ENCODE results near the gene CDHR5. TPM values are rescaled to one million over a fixed set of nuclear protein-coding genes. Genes with fewer than 3 reads are reported as not detected.

Gene CDHR5
- total and polyA plus RNA-seq, 2 of the 4 experiments (the other 2 are of a cell fraction) = not detected

DNA sequence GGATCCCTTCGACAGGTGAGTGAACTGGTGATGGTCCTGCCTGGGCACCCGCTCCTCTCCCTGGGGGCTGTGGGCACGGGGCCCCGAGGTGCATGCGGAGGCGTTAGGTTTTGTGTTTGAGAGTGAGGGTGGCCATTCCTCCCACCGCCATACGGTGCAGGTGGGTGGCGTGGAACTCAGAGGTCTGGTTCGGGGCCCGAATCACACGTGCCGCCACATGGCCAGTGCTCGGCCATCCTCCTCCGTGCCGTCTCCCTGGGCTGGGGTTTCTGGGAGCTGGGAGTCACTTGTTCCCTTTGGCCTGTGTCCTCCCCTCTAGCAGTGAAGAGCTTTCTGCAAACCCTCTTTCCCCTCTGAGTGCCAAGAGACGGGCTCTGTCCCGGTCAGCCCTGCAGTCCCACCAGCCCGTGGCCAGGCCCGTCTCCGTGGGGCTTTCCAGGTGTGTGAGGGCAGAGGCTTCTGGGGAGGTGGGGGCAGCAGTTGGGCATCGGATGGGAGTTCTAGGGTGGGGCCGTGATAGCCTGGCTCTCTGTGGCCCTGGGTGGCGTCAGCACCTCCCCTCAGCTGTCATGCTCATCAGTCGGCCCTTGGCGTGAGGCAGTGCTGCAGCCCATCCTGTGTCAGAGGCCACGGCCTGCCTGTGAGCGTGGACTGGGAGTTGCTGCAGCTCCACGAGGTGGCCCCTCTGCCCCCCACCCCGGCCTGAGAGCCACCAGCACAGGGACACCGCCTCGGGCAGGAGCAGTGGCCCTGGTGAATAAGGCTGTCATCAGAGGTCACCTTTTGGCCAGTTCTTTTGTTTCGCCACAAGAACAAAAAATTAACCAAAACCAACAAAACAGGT lies 19.2 kb downstream of the CDHR5 start:
- no peak overlapping the region for H3K4me3 ChIP-seq (ENCODE audit: insufficient read depth, low read depth, low read length)
- no peak overlapping the region for H2BK15ac ChIP-seq (ENCODE audit: low read depth, low read length)
- dilution Hi-C loops (cut with HindIII; ENCODE audit: low sequenced_read_pairs, unreplicated experiment) (no loop called here), in situ Hi-C loops (cut with MboI; ENCODE audit: low sequenced_read_pairs) (no loop called here), intact Hi-C loops (cut with micrococcal nuclease) (no loop called here)
- H3K27me3 ChIP-seq (ENCODE audit: control insufficient read depth, insufficient read depth, low read length) = no peaks in the 10 kb centered on the region
- no peak overlapping the region for H3K9ac ChIP-seq (ENCODE audit: low read depth, low read length)
- 100% methylated on average over 5 of the region's 33 CpGs; no CpG with 5 or more reads in 1 of the 2 experiments for WGBS, 2 experiments (ENCODE audit: extremely low coverage in 2 of 2, insufficient read length in 1 of 2)
- no peak overlapping the region for H3K4ac ChIP-seq (ENCODE audit: low read depth, low read length)
- no peak overlapping the region for H3K56ac ChIP-seq (ENCODE audit: extremely low read depth, insufficient read depth, low read length)
- ChIA-PET POLR2A (ENCODE audit: unreplicated experiment) (no interaction called here), CTCF (no interaction called here)
- H2BK5ac ChIP-seq (ENCODE audit: low read depth, low read length, poor library complexity, severe bottlenecking) = no peak overlapping the region
- ATAC-seq (ENCODE audit: low read depth) (no peak), DNase-seq (no peak)
- H4K20me1 ChIP-seq (ENCODE audit: insufficient read depth, low read length) = peaks cover under 1% of the 10 kb centered on the region; the same call in 1 of the 2 replicates
- peaks cover 4 to 20% of the 10 kb centered on the region in 2 experiments; a peak in 3 of 4 replicates for H3K79me1 ChIP-seq (ENCODE audit: low read depth in 1 of 2, low read length in 2 of 2)
- no peak overlapping the region for H2AK9ac ChIP-seq (replicated peaks; ENCODE audit: low read depth, low read length, poor library complexity)
- H3K36me3 ChIP-seq (ENCODE audit: control insufficient read depth, insufficient read depth, low read length) = peaks cover 82% of the 10 kb centered on the region
- H4K8ac ChIP-seq (ENCODE audit: low read depth in 2 of 2, low read length in 2 of 2) = no peak overlapping the region
- no peaks in the 10 kb centered on the region for H3K9me1 ChIP-seq (ENCODE audit: insufficient read depth, low read length)
- no peak overlapping the region for H3K14ac ChIP-seq (replicated peaks; ENCODE audit: low read depth, low read length)
- H3K9me3 ChIP-seq (ENCODE audit: control insufficient read depth, insufficient read depth, low read length) = no peaks in the 10 kb centered on the region
- no peak overlapping the region for H3K23ac ChIP-seq (ENCODE audit: low read depth, low read length)
- no peak overlapping the region for H4K5ac ChIP-seq (ENCODE audit: low read depth, low read length)
- H3K4me2 ChIP-seq (ENCODE audit: low read depth, low read length) = no peak overlapping the region
- H4K91ac ChIP-seq (ENCODE audit: insufficient read depth, low read depth, low read length) = no peak overlapping the region
- no peak overlapping the region for H2BK20ac ChIP-seq (ENCODE audit: low read depth, low read length)
- H3K27ac ChIP-seq (ENCODE audit: insufficient read depth, low read length) = no peak overlapping the region
- no peak overlapping the region for H3K18ac ChIP-seq (ENCODE audit: low read depth, low read length)
- no peak for TF ChIP-seq CEBPB (IDR thresholded peaks at IDR 0.05; ENCODE audit: low read depth, low read length)
- no peak for TF ChIP-seq RAD21 (IDR thresholded peaks at IDR 0.05; ENCODE audit: low read length)
- no peak for TF ChIP-seq RFX5 (IDR thresholded peaks at IDR 0.05; ENCODE audit: low read depth, low read length)
- TF ChIP-seq SMC3 (IDR thresholded peaks at IDR 0.05; ENCODE audit: low read depth, low read length) = no peak
- no peak for TF ChIP-seq MXI1 (IDR thresholded peaks at IDR 0.05; ENCODE audit: borderline replicate concordance, low read depth, low read length)
- TF ChIP-seq, protein P1, sequence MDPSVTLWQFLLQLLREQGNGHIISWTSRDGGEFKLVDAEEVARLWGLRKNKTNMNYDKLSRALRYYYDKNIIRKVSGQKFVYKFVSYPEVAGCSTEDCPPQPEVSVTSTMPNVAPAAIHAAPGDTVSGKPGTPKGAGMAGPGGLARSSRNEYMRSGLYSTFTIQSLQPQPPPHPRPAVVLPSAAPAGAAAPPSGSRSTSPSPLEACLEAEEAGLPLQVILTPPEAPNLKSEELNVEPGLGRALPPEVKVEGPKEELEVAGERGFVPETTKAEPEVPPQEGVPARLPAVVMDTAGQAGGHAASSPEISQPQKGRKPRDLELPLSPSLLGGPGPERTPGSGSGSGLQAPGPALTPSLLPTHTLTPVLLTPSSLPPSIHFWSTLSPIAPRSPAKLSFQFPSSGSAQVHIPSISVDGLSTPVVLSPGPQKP (IDR thresholded peaks at IDR 0.05; ENCODE audit: borderline replicate concordance, low read depth, low read length) = no peak
- TF ChIP-seq, protein P2, sequence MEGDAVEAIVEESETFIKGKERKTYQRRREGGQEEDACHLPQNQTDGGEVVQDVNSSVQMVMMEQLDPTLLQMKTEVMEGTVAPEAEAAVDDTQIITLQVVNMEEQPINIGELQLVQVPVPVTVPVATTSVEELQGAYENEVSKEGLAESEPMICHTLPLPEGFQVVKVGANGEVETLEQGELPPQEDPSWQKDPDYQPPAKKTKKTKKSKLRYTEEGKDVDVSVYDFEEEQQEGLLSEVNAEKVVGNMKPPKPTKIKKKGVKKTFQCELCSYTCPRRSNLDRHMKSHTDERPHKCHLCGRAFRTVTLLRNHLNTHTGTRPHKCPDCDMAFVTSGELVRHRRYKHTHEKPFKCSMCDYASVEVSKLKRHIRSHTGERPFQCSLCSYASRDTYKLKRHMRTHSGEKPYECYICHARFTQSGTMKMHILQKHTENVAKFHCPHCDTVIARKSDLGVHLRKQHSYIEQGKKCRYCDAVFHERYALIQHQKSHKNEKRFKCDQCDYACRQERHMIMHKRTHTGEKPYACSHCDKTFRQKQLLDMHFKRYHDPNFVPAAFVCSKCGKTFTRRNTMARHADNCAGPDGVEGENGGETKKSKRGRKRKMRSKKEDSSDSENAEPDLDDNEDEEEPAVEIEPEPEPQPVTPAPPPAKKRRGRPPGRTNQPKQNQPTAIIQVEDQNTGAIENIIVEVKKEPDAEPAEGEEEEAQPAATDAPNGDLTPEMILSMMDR (conservative IDR thresholded peaks at IDR 0.05; ENCODE audit: low read depth, low read length) = no peak
- no peak for TF ChIP-seq MAZ (IDR thresholded peaks at IDR 0.05; ENCODE audit: borderline replicate concordance, low read depth, low read length)
- TF ChIP-seq, protein P3, sequence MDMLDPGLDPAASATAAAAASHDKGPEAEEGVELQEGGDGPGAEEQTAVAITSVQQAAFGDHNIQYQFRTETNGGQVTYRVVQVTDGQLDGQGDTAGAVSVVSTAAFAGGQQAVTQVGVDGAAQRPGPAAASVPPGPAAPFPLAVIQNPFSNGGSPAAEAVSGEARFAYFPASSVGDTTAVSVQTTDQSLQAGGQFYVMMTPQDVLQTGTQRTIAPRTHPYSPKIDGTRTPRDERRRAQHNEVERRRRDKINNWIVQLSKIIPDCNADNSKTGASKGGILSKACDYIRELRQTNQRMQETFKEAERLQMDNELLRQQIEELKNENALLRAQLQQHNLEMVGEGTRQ (IDR thresholded peaks at IDR 0.05; ENCODE audit: low read depth, low read length) = no peak
- no peak for TF ChIP-seq RCOR1 (IDR thresholded peaks at IDR 0.05; ENCODE audit: insufficient replicate concordance, low read length)
- TF ChIP-seq NFE2L2 (IDR thresholded peaks at IDR 0.05; ENCODE audit: low read depth, low read length) = no peak
- no peak for TF ChIP-seq POLR2A (IDR thresholded peaks at IDR 0.05; ENCODE audit: low read depth, low read length)
- TF ChIP-seq CHD1 (IDR thresholded peaks at IDR 0.05; ENCODE audit: low read depth, low read length) = no peak
- TF ChIP-seq BHLHE40 (IDR thresholded peaks at IDR 0.05; ENCODE audit: low read depth, low read length) = no peak
- no peak for TF ChIP-seq FOS (IDR thresholded peaks at IDR 0.05; ENCODE audit: low read depth, low read length)
- no peak overlapping the region for H2AFZ ChIP-seq (replicated peaks; ENCODE audit: low read length, poor library complexity)
- no peak overlapping the region for H2BK120ac ChIP-seq (ENCODE audit: low read depth, low read length)
- no TSS peak for BruUV-seq (replicated peaks)
- no peak overlapping the region for H2AK5ac ChIP-seq (ENCODE audit: low read depth, low read length)
- no peaks in the 10 kb centered on the region for H3K4me1 ChIP-seq (ENCODE audit: control insufficient read depth, insufficient read depth, low read length)

All from IMR-90 (cell line).